ENCODE measurements around the gene PGA5. TPM values are rescaled to one million over a fixed set of nuclear protein-coding genes. Genes with fewer than 3 reads are reported as not detected.

Gene PGA5
- total RNA-seq, 1 donor from 2014 or later = 0.60 TPM

- Mint-ChIP-seq H3K36me3 (ENCODE audit: insufficient read depth) (peaks cover 9% of the 10 kb centered on the region), H3K9me3 (ENCODE audit: low read depth) (no peaks in the 10 kb centered on the region), H3K27ac (peak overlapping the region; percentile 71), H3K27me3 (peaks cover 10% of the 10 kb centered on the region), H3K4me1 (ENCODE audit: low read depth) (peaks cover 7% of the 10 kb centered on the region), H3K4me3 (ENCODE audit: low read depth) (peak overlapping the region; percentile 19)
- no peak for TF ChIP-seq CTCF (IDR thresholded peaks at IDR 0.05; ENCODE audit: unreplicated experiment)
- no peak for DNase-seq (ENCODE audit: low spot score, unreplicated experiment)
Measured at GRCh38 chr11:61292356-61292755, 51.4 kb downstream of the PGA5 start.

DNA sequence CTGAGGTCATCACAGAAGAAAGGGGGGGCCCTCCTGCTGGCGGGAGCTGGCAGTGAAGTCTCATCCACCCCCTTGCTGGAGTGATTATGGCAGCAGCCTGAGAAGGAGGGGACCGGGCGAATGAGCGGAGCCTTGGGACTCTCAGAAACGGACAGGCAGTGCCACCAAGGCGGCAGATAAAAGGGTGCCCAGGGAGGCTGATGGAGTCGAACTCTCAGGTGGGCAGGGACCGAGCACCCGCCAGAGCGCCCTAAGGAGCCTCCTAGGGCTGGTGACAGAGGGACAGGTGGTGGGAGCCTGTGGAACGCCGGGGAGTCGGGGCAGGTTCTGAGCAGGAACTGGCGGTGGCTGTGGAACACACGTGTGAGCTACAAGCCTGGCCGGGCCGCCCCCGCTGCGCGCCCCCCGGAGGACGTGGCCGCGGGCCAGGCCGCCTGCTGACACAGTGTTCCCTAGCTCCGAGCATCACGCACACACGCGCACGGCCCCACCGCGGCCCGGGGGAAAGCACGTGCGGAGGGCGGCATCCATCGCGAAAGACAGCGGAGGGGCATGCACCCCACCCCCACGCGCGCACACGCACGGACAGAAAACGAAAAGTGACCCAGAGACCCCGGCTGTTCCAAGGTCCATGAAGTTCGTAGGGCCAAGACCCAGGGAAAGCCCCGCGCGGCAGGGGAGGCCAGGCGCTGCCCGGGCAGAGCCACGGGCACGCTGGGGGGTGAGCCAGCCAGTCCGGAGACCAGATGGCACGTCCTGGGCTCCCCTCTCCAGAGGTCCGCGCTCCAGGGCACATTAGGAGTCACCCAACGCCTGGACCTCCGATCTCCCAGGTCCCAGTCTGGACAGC lies 53.1 kb downstream of the PGA5 start:
- Mint-ChIP-seq H3K27me3 (peaks cover 10% of the 10 kb centered on the region), H3K36me3 (ENCODE audit: insufficient read depth) (peaks cover 15% of the 10 kb centered on the region), H3K27ac (peak overlapping the region; percentile 89), H3K9me3 (ENCODE audit: low read depth) (no peaks in the 10 kb centered on the region), H3K4me1 (ENCODE audit: low read depth) (peaks cover 13% of the 10 kb centered on the region), H3K4me3 (ENCODE audit: low read depth) (peak overlapping the region; percentile 81)
- DNase-seq (ENCODE audit: low spot score, unreplicated experiment) = peak; percentile 17
- no peak for TF ChIP-seq CTCF (IDR thresholded peaks at IDR 0.05; ENCODE audit: unreplicated experiment)

DNA sequence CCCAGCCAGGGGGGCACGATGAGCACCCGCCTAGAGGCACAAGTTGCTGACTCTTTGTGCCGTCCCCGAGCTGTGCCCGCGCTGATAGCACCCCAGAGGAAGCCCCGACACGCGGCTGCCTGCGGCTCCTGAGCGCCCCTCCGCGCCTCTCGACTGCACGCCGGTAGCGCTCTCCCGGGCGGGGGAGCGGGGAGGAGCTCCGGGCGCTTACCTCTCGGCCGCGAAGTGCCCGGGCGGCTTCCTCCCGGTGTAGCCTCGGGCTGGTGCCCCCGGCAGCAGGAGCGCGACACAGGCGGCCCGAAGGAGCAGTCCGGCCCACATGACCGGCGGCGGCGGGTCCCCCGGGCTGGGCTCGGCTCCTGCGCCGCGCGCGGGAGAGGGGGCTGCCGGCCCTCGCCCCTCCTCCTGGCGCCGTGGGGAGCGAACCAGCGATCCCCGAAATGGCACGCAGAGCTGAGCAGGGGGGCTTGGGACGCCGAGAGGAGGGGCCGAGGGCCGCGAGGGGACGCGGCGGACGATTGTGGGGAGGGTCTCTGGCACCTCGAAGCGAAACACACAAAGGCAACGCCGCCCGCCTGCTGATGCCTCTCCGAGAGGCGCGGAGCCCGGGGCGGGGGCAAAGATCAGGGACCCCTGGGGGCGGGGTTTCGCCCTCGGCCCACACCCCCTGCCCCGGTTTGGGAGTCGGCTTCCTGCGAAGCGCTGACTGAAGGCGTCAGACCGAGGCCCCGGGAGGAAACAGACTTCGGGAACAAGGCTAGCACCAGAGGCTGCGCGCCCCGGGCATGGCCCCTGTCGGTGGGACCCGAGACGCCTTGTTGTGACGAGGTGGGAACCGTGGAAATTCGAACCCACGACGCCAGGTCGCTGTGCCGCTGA lies 54.0 kb downstream of the PGA5 start, which contains the start of gene VWCE:
TSS of gene VWCE (minus strand) at position 600 of the 879 bp plus-strand sequence. CDS start at position 321, 279 bp downstream.
- peaks cover 10% of the 10 kb centered on the region for H3K27me3 Mint-ChIP-seq
- H3K9me3 Mint-ChIP-seq (ENCODE audit: low read depth) = no peaks in the 10 kb centered on the region
- peak; percentile 65 for DNase-seq (ENCODE audit: low spot score, unreplicated experiment)
- TF ChIP-seq CTCF (IDR thresholded peaks at IDR 0.05; ENCODE audit: unreplicated experiment) = peak; percentile 31
- H3K27ac Mint-ChIP-seq = peak within 1 kb of the TSS; percentile 89
- peaks cover 13% of the 10 kb centered on the region for H3K4me1 Mint-ChIP-seq (ENCODE audit: low read depth)
- peaks cover 16% of the 10 kb centered on the region for H3K36me3 Mint-ChIP-seq (ENCODE audit: insufficient read depth)
- H3K4me3 Mint-ChIP-seq (ENCODE audit: low read depth) = peak within 1 kb of the TSS; percentile 81

- Mint-ChIP-seq H3K27me3 (peaks cover 10% of the 10 kb centered on the region), H3K4me1 (ENCODE audit: low read depth) (peaks cover 13% of the 10 kb centered on the region), H3K27ac (no peak overlapping the region), H3K36me3 (ENCODE audit: insufficient read depth) (peaks cover 17% of the 10 kb centered on the region), H3K9me3 (ENCODE audit: low read depth) (no peaks in the 10 kb centered on the region), H3K4me3 (ENCODE audit: low read depth) (peak overlapping the region; percentile 81)
- no peak for DNase-seq (ENCODE audit: low spot score, unreplicated experiment)
- no peak for TF ChIP-seq CTCF (IDR thresholded peaks at IDR 0.05; ENCODE audit: unreplicated experiment)
Measured at GRCh38 chr11:61295596-61295926, 54.6 kb downstream of the PGA5 start.

DNA sequence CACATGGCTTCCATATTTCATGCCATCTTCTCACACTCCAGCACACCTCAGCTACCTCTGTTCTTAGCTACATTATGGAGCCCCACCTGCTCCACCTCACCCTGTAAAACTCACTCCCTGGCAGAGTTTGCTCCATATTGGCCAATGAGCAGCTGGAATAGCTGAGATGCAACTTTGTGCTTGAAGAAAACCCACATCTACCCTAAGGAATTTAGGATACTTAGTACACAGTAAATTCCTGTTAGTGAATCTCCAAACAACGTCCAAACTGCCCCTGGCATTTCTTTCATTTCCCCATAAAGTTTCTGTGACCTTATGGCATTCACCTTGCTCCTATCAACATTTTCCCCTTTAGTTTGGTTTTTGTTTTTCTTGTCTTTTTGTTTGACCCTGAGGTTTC lies 56.4 kb downstream of the PGA5 start:
- peak overlapping the region; percentile 35 for H3K4me3 Mint-ChIP-seq (ENCODE audit: low read depth)
- no peaks in the 10 kb centered on the region for H3K9me3 Mint-ChIP-seq (ENCODE audit: low read depth)
- peaks cover 26% of the 10 kb centered on the region for H3K36me3 Mint-ChIP-seq (ENCODE audit: insufficient read depth)
- DNase-seq (ENCODE audit: low spot score, unreplicated experiment) = no peak
- H3K4me1 Mint-ChIP-seq (ENCODE audit: low read depth) = peaks cover 13% of the 10 kb centered on the region
- TF ChIP-seq CTCF (IDR thresholded peaks at IDR 0.05; ENCODE audit: unreplicated experiment) = no peak
- H3K27me3 Mint-ChIP-seq = peaks cover 10% of the 10 kb centered on the region
- no peak overlapping the region for H3K27ac Mint-ChIP-seq

Data from progenitor cell of endocrine pancreas (in vitro differentiated cells).